HG03432 (cell line): ENCODE data around the gene SLC16A11.
"Not testable (repeated sequence)": the region's sequence is repeated elsewhere in the genome, so short reads cannot be mapped to it uniquely, and the experiment has no call there.

Source experiments
- ATAC-seq: cut with Tn5 transposase; IDR thresholded peaks from one replicate; pipeline ENCODE4 v1.9.1; 2021; ENCODE audit warnings: mild to moderate bottlenecking, moderate library complexity; ENCODE audit not compliant: unreplicated experiment

The SLC16A11 gene

GRCh38 chr17:7011415-7011814, 32.5 kb downstream of the SLC16A11 start:
- no peak for ATAC-seq

- ATAC-seq = no peak
Measured at GRCh38 chr17:7010523-7010922, 33.4 kb downstream of the SLC16A11 start.

- no peak for ATAC-seq
Measured at GRCh38 chr17:7007143-7007542, 36.7 kb downstream of the SLC16A11 start.

DNA sequence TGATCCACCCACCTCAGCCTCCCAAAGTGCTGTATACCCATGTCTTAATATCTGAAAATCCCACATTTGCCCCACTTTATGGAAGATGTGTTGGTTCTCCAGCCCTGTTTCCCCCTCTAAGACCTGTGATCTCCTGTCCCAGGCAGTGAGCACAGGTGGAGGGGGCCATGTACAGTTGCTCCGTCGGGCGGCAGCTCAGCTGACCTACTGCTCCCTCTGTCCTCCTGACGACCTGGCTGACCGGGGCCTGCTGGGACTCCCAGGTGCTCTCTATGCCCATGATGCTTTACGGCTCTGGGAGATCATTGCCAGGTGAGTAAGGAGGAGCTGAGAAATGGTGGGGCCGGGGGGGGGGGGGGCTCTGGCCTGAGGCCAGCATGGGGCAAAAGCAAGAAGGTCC, 38.2 kb downstream of the SLC16A11 start:
- no peak for ATAC-seq

- no peak for ATAC-seq
Measured at GRCh38 chr17:7004398-7005253, 39.3 kb downstream of the SLC16A11 start.

DNA sequence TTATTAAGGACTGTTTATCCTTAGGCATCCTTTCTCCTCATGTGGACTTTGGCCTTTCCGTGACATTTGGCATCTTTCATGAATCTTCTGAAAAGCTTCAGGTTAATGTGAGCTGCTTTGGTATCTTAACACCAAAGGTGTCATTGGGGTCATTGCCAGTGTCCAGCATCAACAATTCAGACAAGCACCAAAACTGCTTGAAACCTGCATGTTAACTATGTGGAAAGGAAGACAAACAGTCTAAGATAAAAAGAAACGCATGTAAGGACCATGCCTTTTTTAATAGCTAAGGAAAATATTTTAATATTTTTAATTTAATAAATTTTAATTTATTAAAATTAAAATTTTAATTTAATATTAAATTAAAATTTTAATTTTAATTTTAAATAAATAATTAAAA, 40.1 kb downstream of the SLC16A11 start:
- ATAC-seq = no peak

GRCh38 chr17:7002288-7003047, 41.4 kb downstream of the SLC16A11 start:
- ATAC-seq = no peak

GRCh38 chr17:7001318-7001961, 42.5 kb downstream of the SLC16A11 start:
- no peak for ATAC-seq

DNA sequence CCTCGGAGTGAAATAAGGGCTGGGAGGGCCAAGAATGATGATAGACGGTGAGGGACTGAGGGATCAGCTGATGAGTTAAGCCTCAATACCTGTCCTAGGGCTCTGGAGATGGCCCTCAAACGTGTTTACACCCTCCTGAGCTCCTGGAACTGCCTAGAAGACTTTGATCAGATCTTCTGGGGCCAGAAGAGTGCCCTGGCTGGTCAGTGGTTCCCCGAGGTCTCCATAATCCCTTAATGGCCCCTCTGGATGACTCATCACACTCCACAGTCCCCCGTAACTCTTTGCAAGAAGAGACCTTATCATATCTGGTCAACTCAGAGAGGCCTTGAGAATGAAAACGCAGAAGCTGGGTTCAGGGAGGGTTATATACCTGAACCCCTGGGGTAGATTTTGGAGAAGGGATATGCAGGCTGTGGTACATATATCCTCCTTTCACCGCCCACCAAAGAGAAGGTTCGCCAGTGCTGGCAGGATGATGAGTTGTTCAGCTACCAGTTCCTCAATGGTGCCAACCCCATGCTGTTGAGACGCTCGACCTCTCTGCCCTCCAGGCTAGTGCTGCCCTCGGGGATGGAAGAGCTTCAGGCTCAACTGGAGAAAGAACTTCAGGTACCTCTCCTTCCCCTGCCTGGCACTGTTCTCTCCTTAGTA, 44.9 kb downstream of the SLC16A11 start:
- ATAC-seq = no peak

DNA sequence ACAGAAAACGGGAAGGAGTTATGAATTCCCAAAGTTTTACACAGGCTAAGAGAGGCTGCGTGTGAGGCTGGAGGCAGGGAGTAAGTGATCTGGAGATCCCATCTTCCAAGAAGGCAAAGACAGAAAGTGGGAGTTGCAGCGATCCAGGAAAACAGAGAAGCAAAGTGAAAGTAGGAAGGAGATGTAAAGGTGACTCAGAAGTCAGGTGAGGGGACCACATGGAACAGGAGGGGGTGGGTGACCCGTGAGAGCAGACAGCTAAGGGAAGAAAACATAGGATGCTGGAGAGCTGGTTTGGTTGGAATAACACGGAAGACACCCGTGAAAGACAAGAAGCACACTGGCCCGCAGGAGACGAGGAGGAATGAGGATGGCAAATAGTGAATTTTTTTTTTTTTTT, 46.7 kb downstream of the SLC16A11 start:
- ATAC-seq = no peak

DNA sequence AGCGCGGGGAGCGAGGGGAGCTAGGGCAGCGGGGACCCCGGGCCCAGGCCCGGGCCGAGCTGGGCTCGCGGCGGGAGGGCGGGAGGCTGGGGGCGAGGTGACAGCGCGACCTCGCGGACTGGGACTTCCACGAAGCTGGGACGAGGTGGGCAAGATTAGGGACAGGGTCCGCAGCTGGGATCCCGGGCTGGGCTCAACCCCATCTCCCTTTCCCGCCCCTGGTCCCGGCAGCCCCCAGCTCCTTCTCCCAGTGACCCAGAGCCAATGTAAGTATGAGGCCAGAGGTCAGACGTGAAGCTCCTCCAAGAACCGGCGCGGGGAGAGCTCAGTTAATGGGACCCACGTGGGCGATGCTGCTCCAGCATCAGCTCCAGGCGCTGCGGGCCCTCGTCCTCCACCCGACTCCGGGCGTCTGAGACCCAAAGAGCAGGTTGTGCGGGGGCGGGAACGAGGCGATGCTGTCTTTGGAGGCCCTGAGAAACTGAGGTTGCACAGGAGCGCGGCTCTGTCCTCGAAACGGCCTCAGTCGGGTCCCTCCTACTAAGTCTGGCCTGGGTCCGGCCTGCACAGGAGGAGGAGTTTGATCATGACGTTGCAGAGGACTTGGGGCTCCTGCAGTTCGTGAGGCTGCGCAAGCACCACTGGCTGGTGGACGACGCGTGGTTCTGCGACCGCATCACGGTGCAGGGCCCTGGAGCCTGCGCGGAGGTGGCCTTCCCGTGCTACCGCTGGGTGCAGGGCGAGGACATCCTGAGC, 47.5 kb downstream of the SLC16A11 start:
- ATAC-seq = no peak

- ATAC-seq = no peak
Measured at GRCh38 chr17:6995500-6996255, 48.2 kb downstream of the SLC16A11 start, which contains the start of gene ALOX12. Gene ALOX12 (plus strand): TSS chr17:6996049. CDS start chr17:6996118, 69 bp downstream.

GRCh38 chr17:6994666-6995256, 49.1 kb downstream of the SLC16A11 start:
- no peak for ATAC-seq

DNA sequence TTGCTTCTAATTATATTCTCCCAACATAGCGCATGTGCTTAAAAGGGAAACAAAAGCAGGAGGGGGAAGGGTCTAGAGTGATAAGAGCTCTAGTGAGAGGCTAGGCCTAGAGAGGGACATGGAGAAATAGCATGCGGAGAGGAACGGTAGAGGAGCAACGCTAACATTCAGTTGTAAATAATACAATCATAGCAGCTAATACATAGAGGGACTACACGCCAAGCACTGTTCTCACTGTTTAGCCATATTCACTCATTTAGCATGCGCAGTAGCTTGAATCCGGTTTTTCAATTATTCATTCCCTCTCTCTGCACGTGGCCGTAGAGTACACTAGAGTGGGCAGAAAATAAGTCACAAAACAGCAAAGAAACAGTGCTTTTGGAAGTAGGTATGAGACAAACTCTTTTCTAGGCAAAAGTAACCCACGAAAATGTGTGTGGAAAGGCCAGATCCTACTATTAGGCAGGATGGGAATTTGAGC, 49.7 kb downstream of the SLC16A11 start:
- ATAC-seq = no peak

- ATAC-seq = not testable (repeated sequence)
Measured at GRCh38 chr17:6993613-6994056, 50.3 kb downstream of the SLC16A11 start.
